GM18870 (cell line): ENCODE data around the gene DPH3.

Experiments used
- ATAC-seq: cut with Tn5 transposase; IDR thresholded peaks from one replicate; pipeline ENCODE4 v1.9.1; 2021; ENCODE audit warnings: moderate library complexity; ENCODE audit not compliant: unreplicated experiment

DPH3 gene

DNA sequence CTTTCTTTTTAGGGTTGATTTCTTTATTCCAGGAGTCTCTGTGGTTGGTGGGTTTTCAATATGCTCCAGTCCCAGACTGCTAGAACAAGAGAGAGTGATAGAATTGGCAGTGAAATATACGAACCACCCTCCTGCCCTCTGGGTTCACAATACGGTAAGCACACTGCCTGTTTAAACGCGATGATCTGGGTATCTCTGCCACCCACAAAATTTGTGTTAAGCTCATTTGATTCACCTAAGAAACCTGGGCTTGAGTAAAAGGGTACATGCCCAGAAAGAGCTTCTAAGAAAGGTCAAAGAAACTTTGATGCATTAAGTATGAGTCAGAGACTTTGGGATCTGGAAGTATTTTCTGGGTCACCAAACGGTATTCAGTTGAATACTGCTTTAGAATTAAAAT lies 30.1 kb upstream of the DPH3 start:
- no peak for ATAC-seq

DNA sequence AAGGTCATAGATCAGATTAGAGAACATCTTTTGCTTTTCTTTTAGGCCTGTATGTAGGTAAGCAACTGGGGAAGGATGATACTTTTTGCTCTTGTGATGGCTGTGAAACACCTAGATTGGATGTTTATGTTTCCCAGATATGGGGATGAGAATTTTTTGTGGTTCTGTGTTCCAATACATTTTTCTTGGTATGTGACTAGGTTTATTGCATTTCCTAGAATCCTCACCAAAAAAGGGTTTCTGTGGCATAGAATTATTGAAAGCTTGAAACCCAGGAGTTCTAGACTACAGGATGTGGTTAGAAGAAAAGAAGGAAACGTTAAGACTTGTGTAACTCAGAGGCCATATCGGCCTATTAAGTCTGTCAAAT lies 26.1 kb upstream of the DPH3 start:
- no peak for ATAC-seq

DNA sequence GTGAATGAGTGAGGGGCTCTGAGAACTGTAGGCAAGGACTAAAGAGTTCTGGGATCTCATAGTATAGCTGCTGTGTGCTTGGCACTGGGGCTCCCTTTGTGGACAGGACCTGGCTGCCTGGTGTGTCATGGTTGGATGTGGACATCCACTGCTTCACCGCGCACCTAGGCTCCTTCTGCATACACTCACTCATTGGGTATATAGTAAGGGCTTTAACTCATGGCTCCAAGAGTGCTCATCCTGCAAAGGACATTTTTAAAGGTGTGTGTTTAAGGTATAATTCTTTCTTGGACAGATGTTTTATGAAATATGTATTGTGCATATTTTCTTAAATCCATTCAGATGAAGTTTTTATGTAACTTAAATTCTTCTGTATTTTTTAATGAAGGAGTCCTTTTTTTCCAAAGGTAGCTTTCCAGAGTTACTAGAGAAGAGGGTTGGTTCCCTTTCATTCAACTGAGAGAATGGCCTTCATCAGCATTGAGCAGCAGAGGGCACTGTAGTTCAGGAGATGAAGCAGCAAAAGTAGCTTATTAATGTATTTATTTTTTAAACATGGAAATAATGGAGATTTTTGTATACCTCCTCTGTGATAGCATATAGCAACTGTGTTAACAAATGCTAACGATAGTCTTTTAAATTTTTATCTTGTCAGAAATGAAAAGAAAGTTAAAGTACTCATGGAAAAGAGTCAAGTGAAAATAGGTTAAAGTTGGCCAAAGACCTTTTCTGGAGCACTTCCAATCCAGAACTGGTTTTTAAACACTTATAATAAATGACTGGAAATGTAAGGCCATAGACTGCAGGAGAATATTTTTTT lies 25.5 kb upstream of the DPH3 start:
- no peak for ATAC-seq

DNA sequence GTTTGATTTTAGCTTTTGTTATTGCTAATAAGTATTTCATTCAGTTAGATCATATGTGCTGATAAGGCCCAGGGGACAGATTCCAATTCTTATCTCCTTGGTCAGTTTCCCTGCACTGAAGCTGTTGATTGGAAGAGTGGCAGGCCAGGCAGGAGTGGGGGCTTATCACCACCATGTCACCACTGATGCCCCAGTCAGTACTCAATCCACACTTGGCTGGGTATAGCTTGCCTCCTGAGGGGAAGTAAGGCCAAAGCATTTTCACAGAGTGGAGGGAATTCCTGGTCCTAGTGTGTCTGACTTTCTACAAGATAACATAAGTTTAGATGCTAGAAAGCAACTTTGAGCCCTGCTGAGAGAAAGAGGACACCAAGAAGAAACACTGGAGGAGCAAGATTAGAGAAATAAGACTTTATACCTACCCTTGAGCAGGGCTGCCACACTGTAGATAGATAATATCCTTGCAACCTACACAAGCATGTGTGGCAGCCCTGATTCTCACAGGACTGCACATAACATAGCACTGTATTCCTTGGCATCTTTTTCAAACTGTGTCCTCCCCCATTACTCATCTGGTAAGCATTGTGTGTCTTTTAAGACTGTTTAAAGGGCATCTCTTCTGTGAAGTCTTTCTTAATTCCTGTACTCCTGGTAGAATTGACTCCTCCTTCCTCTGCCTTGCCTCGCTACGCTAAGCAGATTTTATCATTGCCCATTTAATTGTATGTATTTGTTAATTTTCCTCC lies 24.6 kb upstream of the DPH3 start:
- no peak for ATAC-seq

DNA sequence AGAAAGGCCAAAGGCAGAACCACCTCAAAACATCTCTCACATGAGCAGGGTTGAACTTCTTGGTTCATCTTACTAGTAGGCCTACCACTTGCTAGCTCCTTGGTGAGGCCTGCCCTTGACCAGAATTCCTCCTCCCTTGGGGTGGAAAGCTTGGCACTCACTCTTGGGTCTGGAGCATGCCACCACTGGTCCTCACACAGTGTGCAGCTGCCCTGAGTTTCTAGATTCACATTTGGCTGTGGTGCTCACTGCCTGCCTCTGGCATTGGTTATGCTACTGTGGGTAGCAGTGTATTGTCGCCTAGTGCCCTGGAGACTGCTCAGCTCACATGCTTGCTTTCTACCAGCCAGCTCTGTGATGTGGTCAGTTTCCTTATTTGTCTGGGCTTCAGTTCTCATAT lies 23.9 kb upstream of the DPH3 start:
- ATAC-seq = no peak

DNA sequence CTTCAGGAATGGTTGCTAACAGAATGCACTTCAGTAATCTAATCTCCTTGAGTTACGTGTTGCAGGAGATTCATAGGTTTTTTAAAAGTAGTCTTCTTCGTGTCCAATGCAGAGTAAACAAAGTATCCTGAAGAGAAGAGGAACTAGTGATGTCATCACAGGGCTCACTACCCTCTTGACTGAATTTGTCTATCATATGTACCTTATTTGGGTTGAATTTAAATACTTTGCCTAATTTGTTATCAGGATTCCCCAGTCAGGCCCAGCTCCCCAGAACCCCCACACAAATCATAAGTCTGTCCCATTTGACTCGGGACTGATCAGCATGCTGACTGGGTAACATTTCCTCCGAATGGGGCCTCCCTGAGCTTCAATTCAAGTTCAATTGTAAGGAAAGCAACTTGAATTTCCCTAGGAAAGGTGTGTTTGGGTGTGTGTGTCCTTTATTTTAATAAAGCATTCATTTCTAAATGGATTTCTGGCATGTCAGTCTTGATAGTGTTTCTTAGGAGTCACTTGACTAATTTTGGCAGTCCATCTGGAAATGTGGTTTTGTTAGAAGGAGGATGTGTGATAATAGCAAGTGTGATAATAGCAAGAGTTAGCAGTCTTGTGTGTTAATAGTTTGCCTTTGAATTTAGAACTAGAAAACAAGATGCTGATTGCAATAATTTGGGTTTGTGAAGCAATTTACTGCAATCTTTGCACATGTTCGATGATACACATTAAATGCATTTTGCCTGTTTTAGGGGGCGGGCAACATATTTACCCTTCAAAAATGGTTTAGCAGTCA lies 22.2 kb upstream of the DPH3 start:
- no peak for ATAC-seq

DNA sequence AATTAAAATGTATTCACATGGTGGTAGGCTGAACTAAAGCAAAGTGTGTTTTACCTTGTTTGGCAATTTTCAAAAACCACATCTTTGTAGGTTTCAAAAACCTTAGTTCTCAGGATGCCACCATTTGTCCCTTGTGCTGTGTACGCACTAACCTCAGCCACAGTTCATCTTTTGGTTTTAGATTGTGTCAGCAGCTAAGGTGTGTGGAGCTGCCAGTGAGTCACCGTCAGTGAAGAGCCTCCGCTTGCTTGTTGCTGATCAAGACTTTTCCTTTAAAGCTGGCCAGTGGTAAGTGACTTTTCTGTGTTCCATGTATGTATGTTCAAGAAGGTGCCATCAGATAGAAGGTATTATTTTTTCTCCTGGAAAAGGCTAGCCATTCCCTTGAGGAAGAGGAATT lies 21.4 kb upstream of the DPH3 start:
- peak; percentile 87 for ATAC-seq

DNA sequence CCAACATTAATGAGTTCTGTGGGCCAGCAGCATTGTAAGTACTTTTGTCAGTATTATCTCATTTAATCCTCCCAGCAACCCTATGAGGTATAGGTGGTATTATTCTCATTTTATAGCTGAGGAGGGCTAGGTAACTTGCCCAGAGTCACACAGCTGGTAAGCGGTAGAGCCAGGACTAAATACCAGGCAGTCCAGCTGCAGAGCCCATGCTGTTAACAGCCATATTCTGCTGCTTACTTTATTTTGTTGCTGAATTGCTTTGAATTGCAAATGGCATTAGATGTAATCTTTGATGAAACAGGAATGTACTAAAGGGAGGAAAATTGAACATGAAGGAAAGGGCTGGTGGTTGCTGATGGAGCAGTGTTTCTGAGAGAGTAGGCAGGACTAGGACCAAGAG lies 19.9 kb upstream of the DPH3 start:
- no peak for ATAC-seq

DNA sequence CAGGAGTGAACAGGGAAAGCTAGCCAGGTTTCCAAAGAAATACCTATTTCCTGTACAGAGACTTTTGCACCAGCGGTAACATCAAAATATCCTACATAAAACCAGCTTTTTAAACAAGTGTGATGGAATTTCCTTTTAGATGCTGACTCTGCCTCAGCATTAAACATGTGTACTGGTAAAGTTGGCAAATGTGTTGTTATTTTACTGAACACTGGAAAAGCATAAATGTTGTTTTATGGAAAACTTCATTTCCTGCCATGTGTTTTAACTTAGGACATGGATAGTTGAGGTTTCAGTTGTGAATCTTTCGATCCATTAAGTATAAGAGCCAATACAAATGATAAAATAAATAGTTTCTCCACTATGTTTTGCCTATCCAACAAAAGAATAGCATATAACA lies 15.9 kb upstream of the DPH3 start:
- ATAC-seq = no peak

DNA sequence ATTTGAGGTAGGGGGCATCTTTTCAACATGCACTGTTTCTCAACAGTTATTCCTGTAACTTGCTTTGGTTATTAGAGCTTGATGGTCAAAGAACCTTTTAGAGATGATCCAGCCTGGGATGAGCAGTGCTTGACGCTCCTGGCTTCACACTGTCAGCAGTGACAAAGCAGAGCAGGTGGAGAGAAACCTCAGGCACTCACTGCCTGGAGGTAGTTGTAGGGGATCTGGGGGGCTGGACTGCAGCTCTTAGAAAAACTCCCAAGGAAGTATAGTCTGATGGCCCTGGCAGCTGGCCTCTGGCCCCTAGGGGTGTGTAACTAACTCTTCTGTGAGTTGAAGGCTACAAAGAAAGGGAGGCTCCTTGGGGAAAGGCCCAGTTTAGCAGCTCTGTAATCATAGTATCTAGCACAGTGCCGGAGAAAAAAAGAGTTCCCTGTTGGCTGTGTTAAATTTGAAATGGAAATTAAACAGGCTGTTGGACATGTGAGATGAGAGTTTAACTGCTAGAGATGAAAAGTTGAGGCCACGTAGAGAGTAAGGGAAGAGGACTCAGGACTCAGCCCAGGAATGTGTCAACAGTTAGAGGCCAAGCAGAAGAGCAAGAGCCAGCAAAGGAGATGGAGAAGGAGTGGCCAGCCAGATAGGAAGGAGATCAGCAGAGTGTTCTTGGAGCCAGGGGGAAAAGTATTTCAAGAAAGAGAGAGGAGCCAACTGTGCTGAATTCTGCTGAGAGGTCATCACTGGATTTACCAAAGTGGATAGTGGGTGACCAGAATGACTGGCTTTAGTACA lies 14.5 kb upstream of the DPH3 start:
- ATAC-seq = no peak

DNA sequence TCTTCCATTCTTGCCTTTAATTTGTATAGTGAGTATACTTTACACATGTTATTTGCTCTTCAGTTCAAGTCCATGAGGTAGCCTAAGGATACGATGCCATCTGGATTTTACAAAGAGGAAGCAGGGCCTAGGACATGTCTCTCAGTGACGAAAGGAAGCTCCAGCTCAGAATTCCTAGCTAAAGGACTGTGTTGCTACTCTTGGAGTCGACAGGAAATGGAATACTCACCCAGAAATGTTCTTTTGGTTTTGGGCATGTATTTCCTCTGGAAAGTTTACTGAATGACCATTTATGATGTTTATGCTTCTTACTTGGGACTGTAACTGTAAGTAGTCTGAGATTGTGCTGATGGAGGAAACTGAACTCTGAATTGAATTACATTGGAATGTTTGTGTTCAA lies 12.7 kb upstream of the DPH3 start:
- no peak for ATAC-seq

DNA sequence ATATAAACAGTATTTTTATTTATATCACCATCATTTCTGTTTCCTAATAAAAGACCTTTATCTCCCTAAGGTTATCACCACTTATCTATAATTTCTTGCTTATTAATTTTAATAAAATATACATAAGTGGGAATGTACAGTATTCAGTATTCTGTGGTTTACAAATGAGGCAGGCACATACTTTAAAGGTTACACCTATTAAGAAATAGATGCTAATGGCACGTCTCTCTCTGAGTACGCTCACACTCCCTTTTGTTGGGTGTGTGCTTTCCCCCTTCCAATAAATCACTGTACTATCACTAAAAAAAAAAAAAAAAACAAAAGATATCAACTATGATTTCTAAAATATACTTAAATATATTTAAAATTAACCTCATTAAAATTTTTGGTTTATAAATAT lies 9.1 kb upstream of the DPH3 start:
- no peak for ATAC-seq

DNA sequence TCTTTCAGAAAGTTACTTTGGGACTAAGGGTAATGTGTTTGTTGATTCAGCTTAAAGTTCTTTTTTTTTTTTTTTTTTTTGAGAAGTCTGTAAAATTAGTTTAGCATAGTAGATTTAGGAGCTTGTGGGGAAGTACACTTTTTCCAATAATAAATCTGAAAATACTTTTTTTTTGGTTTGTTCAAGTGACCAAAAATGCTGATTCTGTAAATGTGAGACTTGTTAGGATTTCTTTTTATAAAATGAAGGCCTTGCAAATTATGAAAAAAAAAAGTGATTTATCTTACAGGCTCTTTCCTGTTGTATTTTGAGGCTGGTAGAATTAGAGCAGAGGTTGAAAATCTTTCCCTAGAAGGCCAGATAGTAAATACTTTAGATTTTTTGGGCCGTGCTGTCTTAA lies 7.8 kb upstream of the DPH3 start:
- ATAC-seq = no peak

DNA sequence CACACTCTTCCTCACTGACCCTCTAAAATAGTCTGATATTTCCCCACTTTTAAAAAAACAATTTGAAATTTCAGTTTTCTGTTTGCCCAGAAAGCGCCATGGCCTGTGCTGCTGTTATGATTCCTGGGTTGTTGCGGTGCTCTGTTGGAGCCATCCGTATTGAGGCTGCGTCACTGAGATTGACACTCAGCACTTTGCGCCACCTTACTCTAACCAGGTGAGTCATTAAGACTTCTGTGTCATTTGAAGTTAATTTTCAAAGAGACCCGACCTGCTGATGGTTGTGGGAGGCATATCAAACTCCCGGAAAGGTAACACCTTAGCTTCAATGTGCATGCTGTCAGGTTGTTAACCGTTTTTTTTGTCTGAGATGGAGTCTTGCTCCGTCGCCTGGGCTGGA lies 6.1 kb upstream of the DPH3 start:
- ATAC-seq = no peak

DNA sequence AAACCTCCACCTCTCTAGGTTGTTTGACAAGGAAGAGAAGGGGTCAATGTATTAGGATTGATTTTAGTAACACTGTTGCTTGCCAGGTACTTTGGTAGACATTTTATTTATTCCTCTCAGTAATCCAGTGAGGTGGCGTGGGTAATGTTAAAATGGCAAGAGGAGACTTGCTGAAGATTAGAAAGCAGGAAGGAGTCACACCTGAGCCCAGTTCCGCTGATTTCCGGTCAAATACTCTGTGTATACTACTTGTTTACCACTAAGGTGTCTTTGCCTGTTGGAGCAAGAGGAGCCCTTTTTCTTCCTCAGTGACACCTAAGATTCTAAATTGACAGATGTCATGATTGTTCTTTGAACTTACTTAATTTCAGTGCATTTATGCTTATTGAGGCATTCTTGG lies 2.0 kb upstream of the DPH3 start:
- no peak for ATAC-seq

DNA sequence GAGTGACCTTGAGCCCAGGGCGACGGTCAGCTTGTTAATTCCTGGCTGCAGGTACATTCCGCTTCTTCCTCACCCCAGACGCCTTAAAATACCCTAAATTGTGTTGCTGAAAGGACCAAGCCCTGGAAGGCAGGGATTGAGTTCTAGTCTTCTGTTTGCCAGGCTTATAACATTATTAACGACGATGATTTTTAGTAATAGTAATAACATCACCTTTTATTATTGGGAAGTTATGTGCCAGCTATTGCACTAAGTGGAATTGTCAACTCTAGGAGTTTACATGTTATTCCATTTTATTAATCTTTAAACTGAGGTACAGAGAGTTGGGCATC lies 678 bp upstream of the DPH3 start:
- ATAC-seq = no peak

DNA sequence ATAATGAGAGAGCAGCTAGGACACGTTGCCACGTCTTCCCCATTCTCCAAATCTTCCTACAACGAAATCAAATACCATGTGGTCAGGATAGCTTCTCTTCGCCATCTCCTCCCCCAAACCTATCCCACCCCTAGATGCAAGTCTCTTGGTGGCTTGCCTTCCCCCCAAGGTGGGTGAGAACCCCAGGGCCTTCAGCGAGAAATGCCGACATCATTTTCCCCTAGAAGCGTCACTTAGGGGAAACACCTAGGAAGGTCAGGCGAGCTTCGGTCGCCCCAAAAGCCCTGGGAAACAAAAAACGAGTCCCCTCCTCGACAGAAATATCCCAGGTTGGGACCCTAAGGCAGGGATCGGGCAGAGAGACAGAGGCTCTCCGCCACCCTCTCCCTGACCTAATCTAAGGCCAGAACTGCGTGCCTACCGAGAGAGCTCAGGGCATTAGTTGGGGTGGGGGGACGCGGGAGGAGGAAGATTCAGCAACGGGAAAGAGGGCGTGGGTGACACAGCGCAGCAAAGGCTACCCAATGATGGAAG lies 502 bp downstream of the DPH3 start:
- ATAC-seq = no peak

DNA sequence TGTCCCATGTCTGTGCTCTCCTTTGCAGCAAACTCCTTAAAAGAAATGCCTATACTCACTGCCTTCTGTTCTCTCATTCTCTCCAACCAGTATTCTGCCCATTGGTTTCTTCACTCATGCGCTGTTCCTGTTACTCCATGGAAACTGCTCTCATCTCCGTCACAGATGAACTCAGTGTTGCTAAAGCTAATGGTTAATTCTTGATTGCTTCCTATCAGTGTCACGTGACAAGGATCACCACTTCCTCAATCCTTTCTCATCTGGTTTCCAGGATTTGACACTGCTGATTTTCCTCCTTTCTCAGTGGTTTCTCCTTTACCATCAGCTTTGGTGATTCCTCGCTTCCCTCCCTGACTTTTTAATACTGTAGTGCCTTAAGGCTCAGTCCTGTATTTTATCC lies 2.6 kb downstream of the DPH3 start:
- no peak for ATAC-seq

DNA sequence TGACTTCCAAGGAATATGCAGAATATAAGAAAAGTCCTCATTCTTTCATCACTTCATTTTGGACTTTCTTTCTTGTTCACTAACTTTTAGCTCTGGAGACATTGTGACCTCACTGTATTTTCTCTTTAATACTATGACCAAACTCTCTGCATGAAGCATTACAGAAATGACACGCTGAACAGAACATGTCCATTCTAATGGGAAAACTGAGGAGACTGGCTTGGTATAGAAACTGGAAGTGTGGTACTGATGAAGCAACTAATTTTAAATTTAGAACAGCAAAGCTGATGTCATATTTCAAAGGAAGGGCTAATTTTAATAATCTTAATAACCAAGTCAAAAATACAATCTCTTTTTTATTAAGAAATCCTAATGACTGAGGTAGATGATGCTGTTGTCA lies 4.7 kb downstream of the DPH3 start:
- no peak for ATAC-seq

DNA sequence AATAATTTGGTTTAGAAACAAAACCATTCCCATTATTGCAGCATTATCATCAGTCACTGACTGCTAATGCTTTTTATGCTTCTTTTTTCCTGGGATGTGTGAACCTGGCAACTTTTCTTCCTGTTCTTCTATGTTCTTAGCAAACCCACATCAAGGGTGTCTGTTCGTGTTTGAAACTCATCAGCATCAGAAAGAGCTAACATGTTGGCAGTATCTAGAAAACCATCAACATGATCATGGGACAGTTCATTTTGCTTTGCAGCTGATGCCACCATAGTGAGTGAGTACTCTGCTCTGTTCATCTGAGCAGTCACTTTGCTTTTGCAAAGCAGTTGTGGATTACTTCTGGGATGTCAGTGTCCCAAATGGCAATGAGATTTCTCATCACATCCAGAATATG lies 5.9 kb downstream of the DPH3 start:
- ATAC-seq = no peak

DNA sequence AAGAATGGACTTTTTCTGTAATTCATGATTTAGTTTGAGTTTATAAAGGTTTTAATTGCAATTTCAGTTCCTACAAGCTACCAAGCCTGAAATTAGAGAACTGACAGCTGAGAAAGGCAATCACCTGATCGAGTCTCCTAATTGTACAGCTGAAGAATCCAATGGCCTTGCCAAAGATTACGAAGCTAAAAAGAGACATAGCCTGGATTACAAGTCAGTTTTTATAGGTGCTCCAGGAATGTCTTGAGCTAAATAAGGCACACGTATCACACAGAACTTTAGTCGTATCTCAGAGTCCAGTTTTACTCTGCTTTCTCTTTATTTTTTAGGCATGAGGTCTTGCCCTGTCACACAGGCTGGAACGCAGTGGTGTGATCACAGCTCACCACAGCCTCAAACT lies 6.6 kb downstream of the DPH3 start:
- no peak for ATAC-seq
